ENCODE measurements around the gene TEX261.

DNA sequence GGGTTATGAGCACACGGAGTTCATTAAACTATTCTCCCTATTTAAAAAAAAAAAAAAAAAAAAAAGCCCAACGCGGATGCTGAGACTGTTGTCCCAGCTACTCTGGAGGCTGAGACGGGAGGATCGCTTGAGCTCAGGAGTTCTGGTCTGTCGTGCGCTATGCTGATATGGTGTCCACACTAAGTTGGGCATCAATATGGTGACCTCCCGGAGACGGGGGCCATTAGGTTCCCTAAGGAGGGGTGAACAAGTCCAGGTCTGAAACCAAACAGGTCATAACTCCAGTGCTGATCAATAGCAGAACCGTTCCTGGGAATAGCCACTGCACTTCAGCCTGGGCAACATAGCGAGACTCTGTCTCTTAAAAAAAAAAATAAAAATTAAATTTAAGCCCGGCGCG is 29.2 kb downstream of the TEX261 start:
- TF ChIP-seq POLR2AphosphoS5 (IDR thresholded peaks at IDR 0.05; ENCODE audit: insufficient read depth, low read depth, low read length) (no peak), POLR2A (IDR thresholded peaks at IDR 0.05; ENCODE audit: low read depth, low read length) (no peak)

All from endothelial cell of umbilical vein (primary cell).